Left colon (tissue), 2 donors: Measurements from ENCODE around the gene CPNE5. TPM values are rescaled to one million over a fixed set of nuclear protein-coding genes. Genes with fewer than 3 reads are reported as not detected.
"Not testable (repeated sequence)": the region's sequence is repeated elsewhere in the genome, so short reads cannot be mapped to it uniquely, and the experiment has no call there.

Source experiments
- ATAC-seq: fragments of 200-7000 bp; cut with Tn5 transposase; one replicate; pipeline ENCODE4 v1.9.1; 2020; ENCODE audit warnings: mild to moderate bottlenecking, moderate library complexity
- DNase-seq, 2 donors: peaks; one replicate each; pipeline ENCODE4 v3.0.0-alpha.2; 2020
- intact Hi-C, 2 donors: fragments of 100-400 bp; cut with DNase I in 1 of 2; cut with micrococcal nuclease in 1 of 2; formaldehyde crosslinking; loops; one replicate each; pipeline versions ENCODE4 v1.11.2 to v1.14.0; 2022; cut with DNase I, micrococcal nuclease
- total RNA-seq, 2 donors: library from RNA; stranded (reverse); fragmentation: NEBNext Ultra II Directional; extraction: Animal tissue kit (Norgen Biotek cat#: 25700); gene quantifications; one replicate each; pipeline ENCODE4 v1.2.1, GENCODE V29; 2021
- donor health status: DM: no; HTN: no; CAD: no.
- donor health status: DM: yes; HTN: yes; CAD: no.

CPNE5 gene
- total RNA-seq, 2 donors from 2014 or later, result 3.8 to 7.8 TPM

- DNase-seq, result no peak
- ATAC-seq, result no peak
- intact Hi-C loops, result no loop called here
Measured at GRCh38 chr6:36823421-36824096, 15.7 kb downstream of the CPNE5 start.

DNA sequence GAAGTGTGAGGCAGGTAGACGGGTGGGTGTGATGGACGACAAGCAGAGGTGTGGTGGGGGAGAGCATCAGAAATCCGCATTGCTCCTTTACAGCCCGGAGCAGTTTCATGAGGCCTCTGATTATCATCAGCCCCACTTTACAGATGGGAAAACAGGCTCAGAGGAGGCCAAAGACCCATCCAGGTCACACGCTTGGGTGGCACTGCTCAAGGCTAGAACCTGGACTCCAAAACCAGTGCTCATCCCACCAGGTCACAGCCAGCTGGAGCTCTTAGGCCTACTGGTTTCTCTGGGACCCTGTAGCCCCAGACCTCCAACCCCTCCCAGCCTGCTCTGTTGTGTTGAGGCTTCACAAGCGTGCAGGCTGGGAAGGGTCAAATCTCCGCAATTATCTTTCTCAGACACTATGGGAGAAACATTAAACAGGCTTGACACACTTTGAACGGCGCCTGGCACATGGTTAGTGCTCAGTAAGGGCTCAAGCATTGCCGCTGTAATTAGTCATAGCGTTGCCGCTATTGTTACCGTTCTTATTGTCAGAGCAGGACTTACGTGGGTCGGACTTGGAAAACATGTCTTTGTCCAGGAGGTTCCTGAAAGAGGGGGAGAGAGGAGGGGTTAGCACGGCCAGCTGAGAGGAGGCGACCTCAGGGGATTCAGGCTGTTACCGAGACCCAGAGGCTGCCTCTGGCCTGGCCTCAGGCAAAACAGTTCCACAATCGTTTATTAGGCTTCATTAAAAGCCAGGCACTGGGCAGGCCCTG is 16.6 kb downstream of the CPNE5 start:
- DNase-seq, result no peak
- intact Hi-C loops, result no loop called here
- ATAC-seq, result no peak

DNA sequence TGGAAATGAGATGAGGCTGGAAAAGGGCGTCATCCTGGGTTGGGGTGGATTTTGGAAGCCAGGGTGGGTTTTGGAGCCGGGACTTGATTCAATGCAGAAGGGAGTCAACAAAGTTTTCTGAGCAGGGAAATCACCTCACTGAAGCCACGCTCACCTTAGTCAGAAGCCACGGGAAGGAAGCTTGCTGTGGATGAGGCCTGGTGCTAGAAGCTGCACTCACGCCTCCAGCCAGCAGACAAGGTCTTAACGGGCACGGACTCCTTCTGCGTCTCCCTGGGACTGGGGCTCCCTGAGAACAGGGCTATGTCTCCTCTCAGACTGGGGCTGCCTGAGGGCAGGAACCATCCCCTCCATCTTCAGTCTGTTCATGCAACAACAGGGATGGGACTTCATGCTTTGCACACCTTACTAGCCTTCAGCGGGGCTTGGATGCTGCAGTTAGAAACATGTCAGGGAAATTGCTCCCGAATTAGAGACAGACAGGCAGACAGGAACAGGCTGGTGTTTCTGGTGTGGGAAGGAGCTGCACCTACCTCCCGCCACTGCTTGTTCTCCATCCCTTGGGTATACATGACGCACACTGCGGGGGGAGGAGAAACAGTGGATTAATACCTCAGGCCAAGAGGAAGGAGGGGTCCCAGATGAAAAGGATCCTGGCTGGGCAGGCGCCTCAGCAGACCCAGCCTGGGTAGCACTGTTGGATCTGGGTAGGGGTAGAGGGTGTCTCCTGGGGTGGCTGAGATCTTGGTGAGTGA is 17.5 kb downstream of the CPNE5 start:
- DNase-seq (no peak), ATAC-seq (no peak)
- intact Hi-C loops, result no loop called here

- intact Hi-C loops, result no loop called here
- DNase-seq (no peak), ATAC-seq (peak; percentile 18)
Measured at GRCh38 chr6:36820700-36821580, 18.3 kb downstream of the CPNE5 start.

GRCh38 chr6:36818756-36819155 is 20.5 kb downstream of the CPNE5 start:
- no peak for ATAC-seq
- DNase-seq, result no peak

GRCh38 chr6:36817847-36818246 is 21.4 kb downstream of the CPNE5 start:
- DNase-seq, result no peak
- intact Hi-C loops, result no loop called here
- ATAC-seq, result no peak

More at GRCh38 chr6:36818756-36819155, 20.5 kb downstream of the CPNE5 start:
- intact Hi-C loops, result no loop called here

DNA sequence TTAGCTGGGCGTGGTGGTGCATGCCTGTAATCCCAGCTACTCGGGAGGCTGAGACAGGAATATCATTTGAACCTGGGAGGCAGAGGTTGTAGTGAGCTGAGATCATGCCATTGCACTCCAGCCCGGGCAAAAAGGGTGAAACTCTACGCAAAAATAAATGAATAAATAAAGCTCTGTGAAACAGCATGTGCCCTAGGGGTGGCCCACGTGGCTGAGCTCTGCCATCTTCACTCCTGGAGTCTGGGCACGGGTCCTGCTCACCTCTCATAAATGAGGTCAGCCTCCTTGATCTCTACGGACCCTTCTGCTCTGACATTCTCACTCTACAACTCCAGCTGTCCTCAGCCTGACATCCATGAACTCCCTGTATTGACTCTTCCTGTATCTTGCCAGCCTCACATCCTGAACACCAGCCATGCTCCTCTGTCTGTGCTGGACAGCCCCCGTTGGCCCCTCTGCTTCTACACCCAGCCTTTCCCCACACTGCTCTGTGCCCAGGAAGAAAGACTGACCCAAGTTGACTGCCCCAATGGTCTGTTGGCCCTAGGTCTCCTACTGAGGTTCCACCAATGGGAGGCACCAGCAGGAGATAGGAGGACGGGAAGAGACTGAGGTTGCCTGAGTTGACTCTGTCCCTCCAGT is 21.9 kb downstream of the CPNE5 start:
- intact Hi-C loops, result no loop called here
- no peak for ATAC-seq
- DNase-seq, result no peak

DNA sequence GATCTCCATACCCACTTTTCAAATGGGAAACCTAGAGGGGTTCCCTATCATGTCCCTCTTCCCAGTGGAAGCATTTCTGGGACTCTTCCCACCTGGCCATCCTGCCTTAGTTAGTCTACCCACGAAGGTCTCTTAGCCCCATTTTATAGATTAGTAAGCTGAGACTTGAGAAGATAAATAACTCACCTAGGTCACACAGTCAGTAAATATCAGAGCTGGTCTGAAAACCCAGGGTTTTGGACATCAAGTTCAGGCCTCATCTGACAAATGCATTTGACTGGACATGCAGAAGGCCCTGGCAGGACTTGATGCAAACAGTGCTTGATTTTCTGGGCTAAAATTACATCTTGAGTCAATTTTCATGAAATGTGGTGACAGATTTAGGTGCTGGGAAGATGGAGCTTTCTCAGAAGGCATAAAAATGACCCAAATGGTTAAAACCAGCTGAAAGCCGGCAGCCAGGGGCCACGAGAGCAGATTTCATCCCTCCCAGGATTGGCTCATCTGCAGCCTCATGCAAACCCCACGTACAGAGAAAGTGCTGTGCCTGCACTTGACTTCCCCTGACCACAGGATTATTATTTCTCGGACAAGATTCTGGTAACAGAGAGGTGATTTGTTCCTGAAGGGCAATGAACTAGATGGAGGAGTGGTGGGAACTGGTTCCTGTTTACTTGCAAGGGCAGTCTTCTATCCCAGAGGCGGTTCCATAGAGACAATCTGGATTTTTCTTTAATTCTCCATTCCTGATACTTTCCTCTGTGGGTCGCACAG is 23.1 kb downstream of the CPNE5 start:
- intact Hi-C loops, result no loop called here
- DNase-seq, result no peak
- ATAC-seq, result no peak

DNA sequence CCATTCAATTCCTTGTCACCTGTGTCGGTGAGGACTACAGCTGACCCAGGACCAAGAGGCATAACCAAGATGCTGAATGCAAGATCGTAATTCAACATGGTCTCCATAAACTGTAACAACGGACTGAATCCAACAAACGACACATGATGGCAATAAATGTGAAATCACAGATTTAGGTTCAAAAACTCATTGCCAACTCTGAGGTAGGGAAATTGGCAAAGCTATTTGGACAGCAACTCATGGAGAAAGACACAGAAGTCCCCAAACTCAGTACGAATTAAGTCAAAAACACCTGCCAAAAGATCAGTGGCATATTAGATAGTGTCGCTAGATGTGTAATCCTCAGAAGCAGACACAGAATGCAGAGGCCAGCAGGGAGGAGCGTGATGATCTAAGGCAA is 25.0 kb downstream of the CPNE5 start:
- intact Hi-C loops, result no loop called here
- no peak for ATAC-seq
- no peak for DNase-seq

DNA sequence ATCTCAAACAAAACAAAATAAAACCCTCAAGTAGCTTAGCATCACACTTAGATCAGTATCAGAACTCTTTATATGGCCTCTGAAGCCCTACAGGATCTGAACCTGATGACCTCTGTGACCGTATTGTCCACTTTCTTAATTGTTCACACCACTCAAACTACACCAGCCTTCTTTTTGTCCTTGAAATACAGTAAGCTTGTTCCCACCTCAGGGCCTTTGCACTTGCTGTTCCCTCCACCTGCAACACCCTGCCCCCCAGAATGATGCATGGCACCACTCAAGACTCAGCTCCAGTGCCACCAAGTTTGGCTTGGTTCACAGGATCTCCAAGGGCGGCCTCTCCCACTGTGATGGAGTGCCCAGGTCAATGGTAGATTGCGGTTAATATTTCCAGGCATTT is 25.7 kb downstream of the CPNE5 start:
- DNase-seq (no peak), ATAC-seq (no peak)
- intact Hi-C loops, result no loop called here

DNA sequence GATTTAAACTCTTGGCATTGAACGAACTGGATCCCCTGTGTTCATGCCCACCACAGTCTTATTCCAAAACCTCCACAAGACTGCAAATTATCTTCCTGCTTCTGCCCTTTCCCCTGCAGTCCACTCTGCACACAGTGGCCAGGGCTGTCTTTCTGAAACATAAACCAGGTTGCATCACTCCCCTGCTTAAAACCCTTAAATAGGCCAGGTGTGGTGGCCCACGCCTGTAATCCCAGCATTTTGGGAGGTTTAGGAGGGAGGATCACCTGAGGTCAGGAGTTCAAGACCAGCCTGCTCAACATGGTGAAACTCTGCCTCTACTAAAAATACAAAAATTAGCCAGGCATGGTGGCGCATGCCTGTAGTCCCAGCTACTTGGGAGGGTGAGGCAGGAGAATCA is 26.2 kb downstream of the CPNE5 start:
- intact Hi-C loops, DNase-seq, ATAC-seq: not testable (repeated sequence)

GRCh38 chr6:36809941-36810803 is 29.1 kb downstream of the CPNE5 start:
- DNase-seq (no peak), ATAC-seq (no peak)
- intact Hi-C loops, result no loop called here

- ATAC-seq (no peak), DNase-seq (no peak)
- intact Hi-C loops, result no loop called here
Measured at GRCh38 chr6:36809156-36809555, 30.1 kb downstream of the CPNE5 start.

- DNase-seq, result no peak
- ATAC-seq, result no peak
- intact Hi-C loops, result no loop called here
Measured at GRCh38 chr6:36808634-36809033, 30.6 kb downstream of the CPNE5 start.

- no peak for DNase-seq
- ATAC-seq, result no peak
- intact Hi-C loops, result no loop called here
Measured at GRCh38 chr6:36807750-36808149, 31.5 kb downstream of the CPNE5 start.

GRCh38 chr6:36807143-36807542 is 32.1 kb downstream of the CPNE5 start:
- no peak for ATAC-seq
- intact Hi-C loops, result no loop called here
- DNase-seq, result no peak

- intact Hi-C loops, result no loop called here
- no peak for ATAC-seq
- DNase-seq, result no peak
Measured at GRCh38 chr6:36805917-36806316, 33.3 kb downstream of the CPNE5 start.
